Cortex of kidney (tissue), 1 donor: Measurements from ENCODE around the gene NOD1.

Source experiments
- DNase-seq: peaks from one replicate; lab custom pipeline; 2025; lab: John Stamatoyannopoulos, UW

Gene NOD1

DNA sequence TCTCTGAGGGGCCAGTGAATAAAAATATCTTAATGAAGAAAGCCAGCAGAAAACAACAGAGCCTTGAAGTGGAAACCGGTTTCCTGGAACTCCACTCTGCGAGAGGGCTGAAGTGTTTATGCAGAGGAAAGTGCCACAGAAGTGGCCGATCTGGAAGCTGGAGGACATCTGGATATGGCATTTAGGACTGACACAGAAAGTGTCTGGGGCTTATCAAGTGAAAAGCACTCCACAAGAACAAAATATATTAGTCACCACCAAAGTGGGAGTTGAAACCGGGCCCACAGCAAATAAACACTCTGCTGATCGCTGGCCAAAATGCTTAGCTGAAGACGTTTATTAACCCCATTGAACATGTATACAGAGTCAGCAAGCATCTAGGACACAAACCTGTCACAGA is 7.8 kb downstream of the NOD1 start:
- no peak for DNase-seq

DNA sequence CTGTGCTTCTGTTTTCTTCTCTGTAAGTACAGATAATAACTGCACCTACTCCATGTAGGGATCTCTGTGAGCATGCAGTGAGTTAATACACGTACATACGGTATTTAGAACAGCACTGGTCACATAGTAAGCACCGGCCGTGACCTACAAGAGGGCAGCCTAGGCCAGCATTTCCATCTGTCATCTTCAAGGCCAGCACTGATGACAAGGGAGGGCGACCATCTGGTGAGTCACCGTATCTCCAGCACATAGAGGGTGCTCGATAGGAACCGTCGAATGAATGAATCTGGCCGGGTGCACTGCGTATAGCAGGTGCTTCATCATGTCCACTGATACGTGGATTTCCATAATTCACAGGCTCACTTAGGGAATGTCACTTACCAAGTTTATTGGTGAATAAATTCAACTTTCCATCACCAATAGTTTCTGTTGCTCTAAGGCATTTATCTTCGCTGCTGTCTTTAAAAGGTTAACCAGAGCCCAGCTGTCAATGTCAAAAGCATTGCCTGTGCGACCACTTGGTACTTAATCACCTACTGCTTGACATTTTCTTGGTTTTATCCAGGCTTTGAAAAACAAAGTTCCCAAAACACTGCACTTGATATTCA is 8.3 kb downstream of the NOD1 start:
- DNase-seq, result no peak

DNA sequence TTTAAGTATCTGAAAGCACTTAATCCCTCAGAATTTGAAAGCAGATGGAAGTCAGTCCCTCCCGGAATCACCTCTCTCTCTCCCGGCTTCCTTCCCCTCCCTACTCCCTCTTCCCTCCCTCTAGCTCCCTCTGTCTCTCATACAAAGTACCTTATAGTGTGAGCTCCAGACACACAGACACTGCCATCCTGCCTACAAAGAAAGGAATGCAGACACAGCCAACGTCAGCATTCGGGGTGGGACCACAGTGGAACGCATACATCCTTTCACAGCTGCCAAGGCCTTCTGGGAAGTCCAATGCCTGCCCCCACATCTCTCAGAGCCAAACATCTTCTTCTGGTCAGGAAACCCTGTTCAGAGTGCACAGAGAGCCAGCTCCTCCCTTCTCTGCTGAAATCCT is 9.3 kb downstream of the NOD1 start:
- DNase-seq, result no peak

DNA sequence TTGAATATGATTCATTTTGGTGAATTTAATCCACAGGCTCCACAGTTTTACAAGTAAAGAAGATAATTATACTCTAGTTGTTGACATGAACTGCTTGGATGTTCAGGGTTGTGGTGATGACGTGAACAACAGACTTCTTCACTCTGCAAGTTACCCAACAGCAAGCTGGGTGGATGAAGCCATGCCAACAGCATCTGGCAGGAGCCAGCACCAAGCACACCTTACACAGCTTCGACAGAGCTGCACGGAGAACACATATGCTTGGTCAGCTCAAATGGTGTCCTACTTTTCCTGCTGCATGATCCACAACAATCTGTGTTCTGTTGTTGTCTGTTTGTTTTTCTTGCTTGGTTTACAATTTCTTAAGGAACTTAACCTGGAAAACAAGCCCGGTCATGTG is 9.8 kb downstream of the NOD1 start:
- DNase-seq, result no peak

DNA sequence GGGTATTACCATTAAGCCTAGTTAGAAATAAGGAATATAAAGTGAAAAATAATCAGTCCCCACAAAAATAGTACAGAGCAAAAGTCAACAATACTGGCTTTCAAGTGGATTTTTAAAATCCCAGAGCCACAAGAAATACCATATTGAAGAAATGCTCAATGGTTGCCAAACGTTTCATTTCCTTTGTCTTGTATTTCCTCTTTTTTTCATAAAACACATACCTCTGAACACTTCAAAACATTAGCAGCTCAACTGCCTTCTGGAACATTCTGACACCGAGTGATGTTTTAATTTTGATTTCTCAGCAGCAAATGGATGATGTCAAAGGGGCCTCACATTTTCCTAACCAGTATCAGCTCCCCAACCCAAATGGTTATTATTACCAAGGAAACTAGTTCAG is 10.5 kb downstream of the NOD1 start:
- no peak for DNase-seq

DNA sequence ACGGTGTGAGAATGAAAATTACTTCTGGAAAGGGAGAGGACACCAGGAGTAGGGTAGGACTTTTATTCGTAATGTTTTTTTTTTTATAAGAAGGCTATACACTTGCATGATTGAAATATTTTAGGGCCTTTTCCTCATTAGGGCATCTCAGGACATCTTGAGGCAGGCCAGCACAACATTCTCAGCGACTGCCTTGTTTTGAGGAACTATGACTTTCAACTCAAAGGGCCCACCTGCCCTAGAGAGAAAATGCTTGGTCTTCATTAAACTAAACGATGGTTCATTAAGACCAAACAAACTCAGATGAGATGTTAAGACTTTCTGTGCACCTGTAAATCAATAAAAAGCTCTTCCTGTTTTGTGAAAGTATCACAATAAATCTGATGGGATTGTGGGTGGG is 11.3 kb downstream of the NOD1 start:
- DNase-seq, result no peak

DNA sequence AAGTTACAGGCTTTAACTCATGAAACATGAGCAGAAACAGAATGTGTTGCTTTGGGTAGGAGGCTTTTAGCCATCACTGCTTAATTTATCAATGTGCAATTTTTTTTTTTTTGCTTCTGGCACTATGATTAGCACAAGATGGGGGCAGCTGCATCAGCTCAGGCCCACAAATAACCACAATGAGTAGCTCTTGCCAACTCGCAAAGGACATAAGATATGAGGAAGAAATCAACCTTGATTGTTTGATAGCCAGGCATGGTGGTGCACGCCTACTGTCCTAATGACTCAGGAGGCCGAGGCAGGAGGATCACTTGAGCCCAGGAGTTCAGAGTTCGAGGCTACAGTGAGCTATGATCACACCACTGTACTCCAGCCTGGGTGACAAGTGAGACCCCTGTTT is 12.3 kb downstream of the NOD1 start:
- DNase-seq, result no peak

DNA sequence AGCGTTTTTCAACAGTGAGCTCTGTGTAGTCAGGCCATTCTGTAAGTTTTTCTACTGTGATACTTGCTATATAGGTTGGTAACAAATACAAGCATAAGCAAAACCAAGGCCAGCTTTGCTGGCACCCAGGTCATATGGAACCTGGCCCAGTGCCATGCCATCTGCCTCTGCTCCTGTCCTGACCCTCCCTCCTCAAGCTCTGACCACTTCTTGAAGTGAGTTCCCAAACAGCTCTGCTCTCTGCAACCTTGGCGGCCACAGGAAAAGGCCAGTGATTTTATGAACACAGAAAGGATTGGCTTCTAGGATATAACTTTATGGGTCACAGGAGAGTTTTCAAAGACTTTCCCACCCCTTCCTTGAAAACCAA is 12.8 kb downstream of the NOD1 start:
- DNase-seq, result no peak

DNA sequence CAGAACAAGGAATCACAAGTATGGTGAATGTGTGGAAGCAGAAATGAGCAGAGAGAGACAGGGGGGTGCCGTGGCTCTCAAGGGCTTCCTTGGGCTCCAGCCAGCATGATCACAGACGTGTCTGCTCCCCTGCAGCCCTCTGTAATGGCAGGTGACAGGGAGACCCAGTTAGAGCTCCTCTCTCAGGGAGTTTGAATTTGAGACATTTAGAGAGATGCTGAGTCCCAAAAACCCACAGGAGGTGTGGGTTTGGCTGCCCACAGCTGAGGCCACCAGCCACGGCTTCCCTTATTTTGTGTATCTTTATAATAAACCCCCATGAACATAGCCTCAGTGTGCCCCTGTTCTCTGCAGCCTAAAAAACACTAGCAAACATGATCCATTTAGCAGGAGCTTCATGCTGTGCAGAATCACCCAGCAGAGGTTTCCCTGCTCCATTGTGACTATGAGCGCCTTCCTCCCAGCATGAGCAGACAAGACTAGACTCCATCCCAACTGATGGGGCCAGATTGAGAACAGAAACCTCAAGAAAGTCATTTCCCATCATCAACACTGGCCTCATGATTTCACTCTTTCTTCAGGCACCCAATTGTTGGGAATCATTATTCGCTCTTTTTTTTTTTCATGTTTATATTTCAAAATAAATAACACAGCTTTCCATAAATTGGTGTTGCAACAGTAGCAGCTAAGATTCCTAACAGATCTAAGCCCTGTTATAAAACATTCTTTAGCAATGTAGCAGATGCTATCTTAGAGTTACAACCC is 13.4 kb downstream of the NOD1 start:
- no peak for DNase-seq

DNA sequence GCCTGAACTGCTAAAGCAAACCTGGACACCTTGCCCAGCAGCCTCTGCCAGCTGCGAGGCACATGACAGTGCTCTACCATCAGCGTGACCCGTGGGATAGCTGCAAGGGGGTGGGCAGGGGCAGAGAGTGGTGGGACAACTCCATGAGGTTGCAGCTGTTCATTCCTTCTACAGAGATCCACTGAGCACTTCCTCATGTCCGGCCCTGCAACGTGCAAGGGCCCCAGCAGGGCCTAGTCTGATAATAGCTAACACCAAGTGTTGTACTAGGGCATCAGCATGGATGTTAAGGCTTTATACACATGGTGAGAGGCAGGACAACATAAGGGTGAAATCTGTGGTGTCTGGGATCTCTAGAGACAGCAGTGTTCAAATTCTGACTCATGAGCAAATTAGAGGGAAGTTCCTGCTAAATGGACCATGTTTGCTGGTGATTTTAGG is 14.3 kb downstream of the NOD1 start:
- no peak for DNase-seq

DNA sequence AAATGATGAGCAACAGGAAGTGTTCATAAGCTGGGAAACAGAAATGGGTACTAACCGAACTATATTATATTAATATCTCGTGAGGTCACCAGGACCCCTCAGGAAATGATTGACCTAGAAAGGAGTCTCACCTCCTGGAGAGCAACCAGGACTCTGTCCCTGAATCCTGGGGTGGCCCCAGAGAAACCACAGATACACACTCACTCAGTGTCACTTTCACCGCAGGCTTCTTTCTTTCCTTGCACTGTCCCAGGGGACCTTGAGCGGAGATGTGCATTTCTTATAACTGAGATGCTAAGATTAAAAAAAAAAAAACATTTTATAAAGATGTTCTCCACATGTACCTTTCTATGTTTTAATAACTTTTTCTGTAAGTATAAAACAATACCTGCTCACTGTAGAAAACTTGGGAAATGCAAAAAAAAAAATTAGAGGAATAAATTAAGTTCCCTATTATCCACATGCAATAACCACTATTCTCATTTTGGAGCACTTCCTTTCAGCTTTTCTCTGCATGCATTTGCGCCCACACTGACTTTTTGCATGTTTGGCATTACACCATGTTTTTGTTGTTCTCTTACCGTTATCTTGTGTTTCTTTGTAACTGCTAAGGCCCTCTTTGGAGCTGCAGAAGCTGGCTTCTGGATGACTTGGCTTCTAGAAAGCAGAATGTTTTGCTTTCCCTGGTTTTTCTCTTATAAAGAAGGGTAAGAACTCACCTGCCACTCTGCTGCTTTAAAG is 15.0 kb downstream of the NOD1 start:
- no peak for DNase-seq

DNA sequence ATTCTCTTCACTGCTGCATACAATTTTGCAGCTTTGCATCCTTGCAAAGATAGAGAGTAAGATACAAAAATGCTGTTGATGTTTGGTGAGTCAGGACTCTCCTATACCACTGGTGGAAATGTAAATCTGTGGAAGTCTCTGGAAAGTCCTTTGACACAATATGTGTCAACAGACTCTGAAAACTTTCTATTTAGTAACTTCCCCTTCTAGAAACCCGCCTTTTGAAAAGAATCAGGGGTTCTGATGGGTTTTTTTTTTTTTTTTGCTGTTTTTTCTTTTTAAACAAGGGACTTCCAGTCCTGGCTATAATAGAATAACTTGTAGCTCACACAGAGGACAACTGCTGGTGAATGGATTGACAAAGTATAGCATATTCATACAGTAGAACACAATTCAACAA is 16.4 kb downstream of the NOD1 start:
- DNase-seq, result no peak

DNA sequence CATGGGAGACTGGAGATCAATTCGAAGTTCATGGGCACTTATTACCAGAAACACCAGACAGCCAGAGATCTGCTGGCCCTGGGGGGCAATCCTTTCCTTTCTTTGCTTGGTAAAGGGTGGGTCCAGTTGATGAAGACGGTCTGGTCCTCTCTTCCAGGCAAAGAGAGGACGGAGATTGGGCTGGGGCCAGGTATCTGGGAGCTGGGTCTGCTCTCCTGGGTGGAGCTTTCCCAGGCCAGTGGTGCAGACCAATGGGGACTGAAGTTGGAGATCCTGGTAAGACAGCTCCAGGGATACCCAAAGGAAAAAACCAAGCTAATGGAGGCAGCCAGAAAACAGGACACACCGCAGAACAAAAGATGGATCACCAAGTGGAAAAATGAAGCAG is 18.3 kb downstream of the NOD1 start:
- DNase-seq, result no peak

DNA sequence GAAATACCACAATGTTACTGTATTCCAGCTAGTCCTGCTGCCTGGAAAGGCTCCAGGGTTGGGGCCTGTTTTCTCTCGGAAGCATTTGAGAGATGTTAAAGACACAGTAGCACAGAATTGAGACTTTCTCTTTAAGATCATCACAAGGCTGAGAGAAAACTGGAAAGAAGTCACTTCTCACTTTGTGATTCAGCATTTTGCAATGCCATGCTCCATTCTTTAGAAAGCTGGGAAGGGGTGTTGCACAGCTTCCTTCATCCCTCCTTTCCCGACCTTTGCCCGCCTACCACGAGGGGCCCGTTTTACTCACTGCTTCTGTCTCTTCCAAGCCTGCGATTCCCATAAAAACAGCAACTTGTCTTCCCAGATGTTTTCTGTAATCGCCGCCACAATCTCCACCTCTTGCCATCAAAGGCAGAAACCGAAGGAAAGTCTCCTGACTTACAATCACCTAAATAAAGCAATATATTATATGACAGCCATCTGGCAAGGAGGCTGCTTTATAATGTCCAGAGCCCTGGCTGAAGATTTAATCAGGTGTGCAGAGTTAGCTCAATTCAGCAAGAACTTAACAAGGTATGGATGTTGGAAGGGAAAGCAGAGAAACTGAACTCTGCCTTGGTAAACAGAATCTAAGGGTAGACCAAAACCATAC is 18.9 kb downstream of the NOD1 start:
- DNase-seq, result no peak

DNA sequence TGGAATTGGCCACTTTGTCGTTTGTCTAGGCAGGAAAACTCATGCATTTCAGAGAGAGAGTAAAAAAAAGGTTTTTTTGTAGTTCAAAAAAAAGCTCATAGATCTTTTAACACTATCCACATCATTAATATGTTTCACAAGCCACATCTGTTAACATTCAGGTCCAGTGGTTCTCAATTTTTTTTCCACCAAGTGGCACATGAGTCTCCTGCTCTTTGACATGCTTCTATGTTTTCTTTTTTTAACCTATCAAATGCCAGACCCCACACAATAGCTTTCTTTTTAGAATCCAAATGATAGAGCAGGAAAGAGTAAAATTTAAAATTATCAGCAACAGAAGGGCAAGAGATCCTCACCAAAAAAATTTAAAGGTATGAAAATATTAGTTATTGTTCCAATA is 20.3 kb downstream of the NOD1 start:
- DNase-seq, result no peak

DNA sequence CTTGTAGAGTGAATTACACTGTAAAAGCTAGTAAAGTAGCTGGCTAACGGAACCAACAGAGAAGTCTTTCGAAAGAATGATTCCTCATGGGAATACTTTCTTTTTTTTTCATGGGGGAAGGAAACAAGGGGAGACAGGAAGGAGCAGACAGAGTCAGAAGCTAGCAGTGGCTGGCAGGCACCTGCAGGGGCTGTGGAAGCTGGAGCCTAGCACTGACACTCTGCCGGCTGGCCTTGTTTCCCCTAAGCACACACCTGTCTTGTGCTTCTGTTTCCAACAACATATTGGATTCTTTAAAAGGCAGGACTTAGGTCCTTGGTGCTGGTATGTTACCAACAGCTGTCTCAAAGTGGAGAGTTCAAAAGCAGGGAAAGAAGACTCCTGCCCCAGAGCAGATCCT is 24.7 kb downstream of the NOD1 start:
- DNase-seq, result no peak

DNA sequence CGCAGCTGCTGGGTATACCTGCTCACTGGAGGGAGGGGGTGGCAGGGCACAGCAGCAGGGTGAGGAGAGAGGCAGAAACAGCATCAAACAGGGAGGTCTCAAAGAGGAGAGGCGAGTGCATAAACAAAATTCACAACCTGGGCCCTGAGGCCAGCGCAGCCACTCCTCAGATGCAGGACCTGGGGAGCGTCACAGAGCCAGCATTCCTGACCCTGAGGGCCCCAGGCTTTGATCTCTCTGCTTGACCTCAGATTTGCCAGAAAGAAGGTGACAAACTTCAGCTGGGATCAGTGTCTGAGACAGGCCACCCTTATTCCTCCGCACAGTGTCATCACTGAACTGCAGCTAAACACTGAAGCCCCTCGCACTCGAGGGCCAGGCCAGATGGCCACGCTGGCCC is 25.6 kb downstream of the NOD1 start:
- DNase-seq, result no peak

DNA sequence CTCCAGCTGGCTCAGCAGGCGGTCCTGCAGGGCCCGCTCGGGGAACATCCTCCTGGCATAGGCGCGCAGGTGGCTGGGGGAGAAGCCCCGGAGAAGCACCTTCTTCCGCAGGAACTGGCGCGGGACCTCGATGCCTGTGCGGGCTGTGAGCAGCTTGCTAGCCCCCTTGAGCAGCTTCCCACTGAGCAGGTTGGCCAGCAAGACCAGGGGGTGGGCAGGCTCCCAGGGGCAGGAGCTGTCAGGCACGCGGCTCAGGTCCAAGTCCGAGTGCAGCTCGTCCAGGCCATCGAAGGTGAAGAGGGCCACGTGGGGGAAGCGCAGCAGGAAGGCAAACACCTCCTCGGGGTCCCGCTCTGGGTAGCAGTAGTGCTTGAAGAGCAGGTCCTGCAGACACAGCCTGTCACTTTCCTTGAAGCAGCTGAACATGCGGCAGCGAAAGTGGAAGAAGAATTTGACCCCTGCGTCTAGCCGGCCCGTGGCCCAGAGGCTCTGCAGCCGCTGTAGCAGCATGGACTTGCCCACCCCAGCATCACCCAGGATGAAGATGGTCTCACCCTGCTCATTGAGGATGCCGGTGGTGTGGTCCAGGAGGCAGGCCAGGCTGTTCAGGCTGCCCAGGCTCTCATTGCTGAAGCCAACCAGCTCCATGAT is 26.2 kb downstream of the NOD1 start:
- no peak for DNase-seq

DNA sequence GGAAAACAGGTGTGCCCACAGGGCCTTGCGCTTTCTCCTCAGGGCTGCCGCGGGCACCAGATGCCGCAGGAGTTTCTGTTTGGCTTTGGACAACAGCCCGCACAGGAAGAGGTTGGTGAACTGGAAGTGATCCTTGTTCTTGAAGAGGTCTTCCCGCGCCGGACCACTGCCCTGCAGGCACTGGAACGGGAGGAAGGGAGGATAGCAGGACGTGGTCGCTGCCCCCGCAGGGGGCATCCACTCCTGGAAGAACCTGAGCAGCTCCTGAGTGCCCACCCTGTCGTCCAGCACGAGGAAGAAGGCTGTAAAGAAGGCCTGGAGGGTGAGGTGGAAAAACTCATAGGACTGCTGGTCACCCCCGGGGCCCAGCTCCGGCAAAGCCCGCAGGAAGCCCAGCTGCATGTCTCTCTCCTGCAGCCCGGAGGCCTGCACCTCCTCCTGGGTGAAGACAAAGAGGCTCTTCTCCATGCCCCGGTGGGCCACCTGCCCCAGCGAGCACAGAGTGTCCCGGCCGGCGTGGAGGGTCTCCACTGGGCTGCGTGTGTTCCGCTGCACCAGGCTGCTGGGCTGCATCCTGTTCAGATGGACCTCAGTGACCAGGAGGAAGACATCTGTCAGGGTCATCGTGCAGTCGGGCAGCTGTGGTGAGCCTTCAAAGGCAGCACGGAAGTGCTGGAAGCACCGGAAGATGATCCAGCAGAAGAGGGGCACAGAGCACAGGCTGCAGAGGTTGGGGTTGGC is 26.9 kb downstream of the NOD1 start:
- DNase-seq, result no peak

DNA sequence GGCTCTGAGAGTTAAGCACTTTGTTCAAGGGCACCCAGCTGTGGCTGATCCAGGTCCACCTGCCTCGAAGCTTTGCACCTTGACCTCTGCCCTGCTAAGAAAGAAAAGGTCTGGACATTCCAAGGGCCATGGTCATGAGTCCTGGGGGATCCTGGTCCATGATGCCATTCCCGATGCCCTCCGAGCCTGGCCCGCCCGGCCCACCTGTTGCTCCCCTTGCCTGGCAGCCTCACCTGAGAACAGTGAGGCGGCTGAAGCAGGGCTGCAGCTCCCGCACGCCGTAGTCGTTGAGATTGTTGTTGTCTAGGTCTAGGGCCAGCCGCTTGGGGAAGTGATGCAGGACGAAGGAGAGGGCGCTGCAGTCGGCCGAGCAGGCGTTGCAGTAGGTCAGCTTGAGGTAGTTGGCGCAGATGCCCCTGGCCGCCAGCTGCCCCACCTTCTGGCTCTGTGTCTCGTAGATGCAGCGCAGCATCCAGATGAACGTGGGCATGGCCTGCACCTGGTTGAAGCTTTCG is 27.5 kb downstream of the NOD1 start:
- no peak for DNase-seq

DNA sequence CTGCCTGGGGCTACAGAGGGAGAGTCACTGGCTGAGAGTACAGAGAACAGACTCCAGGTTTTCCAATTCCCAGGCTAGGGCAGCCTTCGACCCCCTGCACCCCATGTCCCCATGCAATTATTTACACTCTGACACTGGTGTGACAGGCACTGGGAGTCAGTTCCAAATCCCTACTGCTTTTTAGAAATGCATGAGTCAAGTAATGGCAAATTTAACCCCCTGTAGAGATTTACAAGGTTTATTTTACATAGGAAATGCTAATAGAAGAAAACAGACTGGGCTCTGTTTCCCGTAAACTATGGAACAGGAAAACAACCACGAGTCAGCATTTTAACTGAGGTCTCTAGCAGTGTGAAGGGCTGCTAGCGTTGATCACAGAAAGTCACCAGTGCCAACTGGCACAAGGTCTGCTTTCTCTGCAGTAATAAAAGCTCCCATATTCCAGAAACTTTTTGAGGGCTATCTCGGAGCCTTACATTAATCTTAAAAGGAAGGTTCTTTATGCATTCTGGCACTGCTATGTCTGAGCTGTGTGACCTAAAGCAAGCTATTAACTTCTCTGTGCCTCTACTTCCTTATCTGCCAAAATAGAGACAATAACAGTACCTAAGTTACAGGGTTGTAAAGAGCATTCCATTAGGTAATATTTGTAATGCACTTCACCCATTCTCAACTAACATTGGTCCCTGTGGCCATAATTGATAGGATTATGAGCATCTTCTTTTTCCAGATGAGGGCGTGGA is 28.2 kb downstream of the NOD1 start:
- DNase-seq, result no peak
